Gastroesophageal sphincter (tissue), 4 donors: ENCODE measurements around the gene IFI27L2. TPM values are rescaled to one million over a fixed set of nuclear protein-coding genes. Genes with fewer than 3 reads are reported as not detected.
"Not testable (repeated sequence)": the region's sequence is repeated elsewhere in the genome, so short reads cannot be mapped to it uniquely, and the experiment has no call there.

Experiments
- ATAC-seq: fragments of 150-250 bp; one replicate; pipeline ENCODE4 v1.9.1; 2016; ENCODE audit warnings: mild to moderate bottlenecking, moderate library complexity
- H3K27ac ChIP-seq, 4 donors: fragments of 200-600 bp; sonication (generic) in 3 of 4; 1 replicate in 3 of 4; 2 replicates in 1 of 4; pipeline ENCODE4 v1.5.1; 2016 to 2019
- H3K27me3 ChIP-seq: fragments of 200-600 bp; sonication (generic); one replicate; pipeline ENCODE4 v1.5.1; 2019
- H3K36me3 ChIP-seq, 2 donors: fragments of 200-600 bp; sonication (generic); one replicate each; pipeline ENCODE4 v1.5.1; 2019; ENCODE audit warnings: control low read depth in 1 of 2
- H3K4me1 ChIP-seq, 3 donors: fragments of 200-600 bp; sonication (generic); 1 replicate in 2 of 3; 2 replicates in 1 of 3; pipeline ENCODE4 v1.5.1; 2016 to 2019; ENCODE audit warnings: control low read depth in 2 of 3
- H3K4me3 ChIP-seq, 2 donors: fragments of 200-600 bp; sonication (generic); one replicate each; pipeline ENCODE4 v1.5.1; 2019; ENCODE audit warnings: mild to moderate bottlenecking in 1 of 2, moderate library complexity in 1 of 2
- H3K9me3 ChIP-seq, 3 donors: fragments of 200-600 bp; sonication (generic); one replicate each; pipeline ENCODE4 v1.5.1; 2017 to 2019; ENCODE audit warnings: control low read depth in 2 of 3
- CTCF ChIP-seq, 4 experiments: fragments of 200-600 bp in 2 of 4; fragments of 450-650 bp in 2 of 4; sonication (generic) in 1 of 4; IDR thresholded peaks; one replicate each; pipeline ENCODE4 v1.5.1; 2017 to 2019; ENCODE audit warnings: antibody characterized with exemption in 4 of 4, mild to moderate bottlenecking in 2 of 4, moderate library complexity in 2 of 4
- EP300 ChIP-seq: sonication (generic); formaldehyde crosslinking; IDR thresholded peaks from one replicate; pipeline ENCODE4 v1.6.1; 2017; ENCODE audit warnings: antibody characterized with exemption, mild to moderate bottlenecking
- POLR2A ChIP-seq, 2 donors: fragments of 450-650 bp; IDR thresholded peaks; one replicate each; pipeline ENCODE4 v1.6.1; 2017; ENCODE audit warnings: antibody characterized with exemption in 2 of 2, mild to moderate bottlenecking in 2 of 2, moderate library complexity in 1 of 2
- POLR2AphosphoS5 ChIP-seq: sonication (generic); formaldehyde crosslinking; IDR thresholded peaks from one replicate; pipeline ENCODE4 v1.6.1; 2017; ENCODE audit warnings: antibody characterized with exemption
- WGBS, 2 donors: methylation state at CpG; one replicate each; pipeline ENCODE4 v1.1.5; 2018; ENCODE audit warnings: low coverage in 1 of 2; 5-methylcytosine and 5-hydroxymethylcytosine counted together
- total RNA-seq, 4 donors: library from RNA; depleted of rRNA; stranded (reverse); fragments of >200 nt; gene quantifications; one replicate each; pipeline ENCODE4 v1.1.0, GENCODE V29; 2016

IFI27L2 gene
- total RNA-seq, 4 donors from 2014 or later, result 25.7 to 67.2 (median 52.2) TPM

- H3K9me3 ChIP-seq, result no peaks in the 10 kb centered on the region
- H3K27ac ChIP-seq, result no peak overlapping the region
- H3K4me1 ChIP-seq, result peaks cover 0 to 4% (median 0%) of the 10 kb centered on the region in 3 donors
- no peak for TF ChIP-seq POLR2AphosphoS5
- no peak for TF ChIP-seq CTCF (IDR thresholded peaks at IDR 0.05)
- no peak for TF ChIP-seq EP300
- no peak for TF ChIP-seq POLR2A (IDR thresholded peaks at IDR 0.05)
- H3K27me3 ChIP-seq, result no peaks in the 10 kb centered on the region
- H3K36me3 ChIP-seq, result no peaks in the 10 kb centered on the region
- ATAC-seq, result no peak
- H3K4me3 ChIP-seq, result no peak overlapping the region
Measured at GRCh38 chr14:94157197-94157596, 27.8 kb upstream of the IFI27L2 start.

GRCh38 chr14:94156143-94156542 lies 26.7 kb upstream of the IFI27L2 start:
- H3K27ac ChIP-seq, H3K9me3 ChIP-seq, H3K36me3 ChIP-seq, ATAC-seq, H3K4me3 ChIP-seq, H3K4me1 ChIP-seq, H3K27me3 ChIP-seq: not testable (repeated sequence)
- WGBS, 2 donors, result 81% methylated on average over 1 of the region's 1 CpG; no CpG with 5 or more reads in 1 of the 2 donors

- Histone ChIP-seq H3K27ac (no peak overlapping the region), H3K4me3 (no peak overlapping the region), H3K9me3 (no peaks in the 10 kb centered on the region), H3K36me3 (no peaks in the 10 kb centered on the region), H3K4me1 (no peaks in the 10 kb centered on the region), H3K27me3 (peaks cover 11% of the 10 kb centered on the region)
- WGBS, 2 donors, result 87 to 100% methylated on average over 2 to 5 of the region's 6 CpGs
- TF ChIP-seq POLR2A (IDR thresholded peaks at IDR 0.05), result no peak
- TF ChIP-seq POLR2AphosphoS5, result no peak
- TF ChIP-seq EP300, result no peak
- TF ChIP-seq CTCF (IDR thresholded peaks at IDR 0.05), result no peak
- no peak for ATAC-seq
Measured at GRCh38 chr14:94153750-94154342, 24.4 kb upstream of the IFI27L2 start.

- no peak for ATAC-seq
- Histone ChIP-seq H3K9me3 (no peaks in the 10 kb centered on the region), H3K4me3 (no peak overlapping the region), H3K4me1 (no peaks in the 10 kb centered on the region), H3K27ac (no peak overlapping the region), H3K27me3 (peaks cover 11% of the 10 kb centered on the region), H3K36me3 (no peaks in the 10 kb centered on the region)
- TF ChIP-seq EP300, result no peak
- TF ChIP-seq POLR2AphosphoS5, result no peak
- TF ChIP-seq CTCF (IDR thresholded peaks at IDR 0.05), result no peak
- TF ChIP-seq POLR2A (IDR thresholded peaks at IDR 0.05), result no peak
- 63 to 91% methylated on average over 1 of the region's 1 CpG for WGBS, 2 donors
Measured at GRCh38 chr14:94152676-94153075, 23.3 kb upstream of the IFI27L2 start.

- no peaks in the 10 kb centered on the region for H3K36me3 ChIP-seq
- H3K4me1 ChIP-seq, result no peaks in the 10 kb centered on the region
- peaks cover 1% of the 10 kb centered on the region for H3K27me3 ChIP-seq
- 53 to 82% methylated on average over 4 of the region's 6 CpGs for WGBS, 2 donors
- H3K27ac ChIP-seq, result no peak overlapping the region
- H3K4me3 ChIP-seq, result no peak overlapping the region
- ATAC-seq, result no peak
- TF ChIP-seq EP300 (no peak), POLR2AphosphoS5 (no peak), CTCF (IDR thresholded peaks at IDR 0.05) (no peak), POLR2A (IDR thresholded peaks at IDR 0.05) (no peak)
- no peaks in the 10 kb centered on the region for H3K9me3 ChIP-seq
Measured at GRCh38 chr14:94145902-94146527, 16.6 kb upstream of the IFI27L2 start.
